Bone marrow (tissue), 2 donors: ENCODE measurements around the gene NXPE3.
"Not testable (repeated sequence)": the region's sequence is repeated elsewhere in the genome, so short reads cannot be mapped to it uniquely, and the experiment has no call there.

ENCODE experiments used
- DNase-seq, 2 donors: peaks; one replicate each; lab custom pipeline; 2025; lab: John Stamatoyannopoulos, UW

NXPE3 gene

GRCh38 chr3:101779047-101779821, at the start of gene NXPE3:
Gene NXPE3, plus strand, starts transcription at chr3:101779211. Its CDS starts 6,386 bp downstream, at chr3:101785597.
- peak; percentile 78 to 87 for DNase-seq

GRCh38 chr3:101729586-101729985, 49.4 kb upstream of the NXPE3 start:
- no peak for DNase-seq

GRCh38 chr3:101730839-101731238, 48.2 kb upstream of the NXPE3 start:
- no peak for DNase-seq

- no peak for DNase-seq
These were observed 46.8 kb upstream of the NXPE3 start for GRCh38 chr3:101732240-101732641.

GRCh38 chr3:101735833-101736232, 43.2 kb upstream of the NXPE3 start:
- DNase-seq: no peak

GRCh38 chr3:101741914-101742313, 37.1 kb upstream of the NXPE3 start:
- not testable (repeated sequence) for DNase-seq

GRCh38 chr3:101744811-101745210, 34.2 kb upstream of the NXPE3 start:
- no peak for DNase-seq

GRCh38 chr3:101745934-101746333, 33.1 kb upstream of the NXPE3 start:
- DNase-seq: not testable (repeated sequence)

GRCh38 chr3:101753386-101754113, 25.5 kb upstream of the NXPE3 start:
- not testable (repeated sequence) for DNase-seq

GRCh38 chr3:101758224-101758623, 20.8 kb upstream of the NXPE3 start:
- DNase-seq: no peak

GRCh38 chr3:101762041-101762646, 16.9 kb upstream of the NXPE3 start:
- DNase-seq: no peak

- not testable (repeated sequence) for DNase-seq
These were observed 1.2 kb upstream of the NXPE3 start for GRCh38 chr3:101777745-101778281.

GRCh38 chr3:101778385-101779046, 495 bp upstream of the NXPE3 start:
- DNase-seq: no peak

GRCh38 chr3:101779822-101780381, 891 bp downstream of the NXPE3 start:
- DNase-seq: no peak

- no peak for DNase-seq
These were observed 1.6 kb downstream of the NXPE3 start for GRCh38 chr3:101780661-101781060.

- DNase-seq: no peak
These were observed 2.2 kb downstream of the NXPE3 start for GRCh38 chr3:101781166-101781565.

- peak in 1 of 2 donors; percentile 15 for DNase-seq
These were observed 6.0 kb downstream of the NXPE3 start for GRCh38 chr3:101784855-101785613.

- no peak for DNase-seq
These were observed 12.8 kb downstream of the NXPE3 start for GRCh38 chr3:101791778-101792177.

GRCh38 chr3:101796077-101796680, 17.2 kb downstream of the NXPE3 start:
- no peak for DNase-seq

GRCh38 chr3:101801174-101801573, 22.2 kb downstream of the NXPE3 start:
- DNase-seq: no peak
